ENCODE results near the gene GAL3ST1. TPM values are rescaled to one million over a fixed set of nuclear protein-coding genes. Genes with fewer than 3 reads are reported as not detected.

Gene GAL3ST1
- total RNA-seq, 1 experiment from 2014 or later, result 2.1 TPM

GRCh38 chr22:30514252-30514651 lies 60.2 kb downstream of the GAL3ST1 start:
- Histone ChIP-seq H3K36me3 (ENCODE audit: control insufficient read depth in 1 of 2, insufficient read depth in 2 of 2, low read length in 2 of 2) (no peaks in the 10 kb centered on the region), H3K4me2 (ENCODE audit: low read length) (no peak overlapping the region)

More at GRCh38 chr22:30514252-30514651, 60.2 kb downstream of the GAL3ST1 start:
- DNase-seq (ENCODE audit: low read depth, low spot score), result no peak
- ChIA-PET RAD21 (ENCODE audit: low non-redundant PET in 1 of 2, low total read pairs in 2 of 2, uncharacterized antibody in 2 of 2, unreplicated experiment in 2 of 2) (no interaction called here), POLR2A (no interaction called here), CTCF (no interaction called here)
- TF ChIP-seq ATF3 (IDR thresholded peaks at IDR 0.05) (no peak), CBX3 (IDR thresholded peaks at IDR 0.05; ENCODE audit: low read depth) (no peak), RAD21 (IDR thresholded peaks at IDR 0.05; ENCODE audit: low read depth) (no peak), JUND (IDR thresholded peaks at IDR 0.05) (no peak), EZH2 (IDR thresholded peaks at IDR 0.05) (no peak), MAX (IDR thresholded peaks at IDR 0.05) (no peak), POLR2A (IDR thresholded peaks at IDR 0.05; ENCODE audit: borderline replicate concordance, extremely low read depth, insufficient read depth, insufficient read length) (no peak), POLR2AphosphoS5 (IDR thresholded peaks at IDR 0.05; ENCODE audit: low read depth, low read length) (no peak), ZFX (IDR thresholded peaks at IDR 0.05) (no peak), ZNF274 (IDR thresholded peaks at IDR 0.05; ENCODE audit: low read depth, low read length) (no peak), CTCF (IDR thresholded peaks at IDR 0.05 in 2 of 3, conservative IDR thresholded peaks at IDR 0.05 in 1 of 3; ENCODE audit: borderline replicate concordance in 1 of 3, insufficient read depth in 1 of 3, low read depth in 2 of 3, low read length in 2 of 3) (no peak), SRF (IDR thresholded peaks at IDR 0.05; ENCODE audit: low read depth) (no peak), YY1 (IDR thresholded peaks at IDR 0.05; ENCODE audit: extremely low read depth, insufficient replicate concordance, low read depth, low read length) (no peak), SP1 (IDR thresholded peaks at IDR 0.05; ENCODE audit: low read depth) (no peak), TCF7L2 (IDR thresholded peaks at IDR 0.05; ENCODE audit: borderline replicate concordance, extremely low read depth, insufficient read depth, insufficient read length) (no peak), SIN3A (IDR thresholded peaks at IDR 0.05; ENCODE audit: low read depth) (no peak)
- Histone ChIP-seq H3K4me1 (ENCODE audit: control insufficient read depth in 1 of 2, insufficient read depth in 2 of 2, low read length in 2 of 2) (no peaks in the 10 kb centered on the region), H2AFZ (ENCODE audit: low read depth, low read length, poor library complexity, severe bottlenecking) (no peak overlapping the region), H3K9me3 (ENCODE audit: control insufficient read depth in 1 of 2, insufficient read depth in 1 of 2, low read depth in 1 of 2, low read length in 2 of 2) (peaks cover 3 to 4% of the 10 kb centered on the region in 2 experiments; a peak in 2 of 4 replicates), H3K79me2 (ENCODE audit: insufficient read depth, low read length) (no peaks in the 10 kb centered on the region), H4K20me1 (ENCODE audit: insufficient read depth) (no peaks in the 10 kb centered on the region), H3K4me3 (replicated peaks in 1 of 2; ENCODE audit: low read depth in 1 of 2, low read length in 2 of 2) (no peak overlapping the region), H3K27me3 (ENCODE audit: insufficient read depth, low read length) (no peaks in the 10 kb centered on the region), H3K9ac (ENCODE audit: low read length) (no peak overlapping the region), H3K27ac (ENCODE audit: low read depth, low read length) (no peak overlapping the region), H3K9me2 (ENCODE audit: insufficient read depth) (no peaks in the 10 kb centered on the region)
- ATAC-seq, result no peak
- intact Hi-C loops (cut with micrococcal nuclease), result no loop called here
- no TSS peak for BruUV-seq (replicated peaks)
